KG1 (cell line): Measurements from ENCODE around the gene CISTR.
"Not testable (repeated sequence)": the region's sequence is repeated elsewhere in the genome, so short reads cannot be mapped to it uniquely, and the experiment has no call there.

Experiments used
- DNase-seq: peaks from one replicate; lab custom pipeline; 2025; lab: John Stamatoyannopoulos, UW

Gene CISTR

GRCh38 chr12:53751336-53752191 is at the start of gene CISTR:
Gene CISTR, minus strand, starts transcription at chr12:53751979.
- DNase-seq = no peak

- DNase-seq = no peak
Observed at GRCh38 chr12:53798575-53798974, 46.8 kb upstream of the CISTR start.

- no peak for DNase-seq
Observed at GRCh38 chr12:53795927-53796326, 44.1 kb upstream of the CISTR start.

GRCh38 chr12:53793221-53793620 is 41.4 kb upstream of the CISTR start:
- no peak for DNase-seq

- DNase-seq = no peak
Observed at GRCh38 chr12:53791735-53792326, 40.1 kb upstream of the CISTR start.

GRCh38 chr12:53789570-53789969 is 37.8 kb upstream of the CISTR start:
- DNase-seq = no peak

GRCh38 chr12:53788892-53789291 is 37.1 kb upstream of the CISTR start:
- DNase-seq = no peak

GRCh38 chr12:53786411-53786810 is 34.6 kb upstream of the CISTR start:
- no peak for DNase-seq

- no peak for DNase-seq
Observed at GRCh38 chr12:53785161-53785560, 33.4 kb upstream of the CISTR start.

GRCh38 chr12:53782093-53782703 is 30.4 kb upstream of the CISTR start:
- DNase-seq = no peak

GRCh38 chr12:53781228-53781801 is 29.5 kb upstream of the CISTR start:
- no peak for DNase-seq

- DNase-seq = no peak
Observed at GRCh38 chr12:53780323-53780722, 28.5 kb upstream of the CISTR start.

- not testable (repeated sequence) for DNase-seq
Observed at GRCh38 chr12:53779679-53780078, 27.9 kb upstream of the CISTR start.

GRCh38 chr12:53777936-53778644 is 26.3 kb upstream of the CISTR start:
- no peak for DNase-seq

GRCh38 chr12:53777412-53777811 is 25.6 kb upstream of the CISTR start:
- no peak for DNase-seq

- no peak for DNase-seq
Observed at GRCh38 chr12:53776872-53777271, 25.1 kb upstream of the CISTR start.

- no peak for DNase-seq
Observed at GRCh38 chr12:53775478-53776145, 23.8 kb upstream of the CISTR start.

- DNase-seq = no peak
Observed at GRCh38 chr12:53770281-53770680, 18.5 kb upstream of the CISTR start.

GRCh38 chr12:53768976-53769375 is 17.2 kb upstream of the CISTR start:
- no peak for DNase-seq

- DNase-seq = no peak
Observed at GRCh38 chr12:53766881-53767280, 15.1 kb upstream of the CISTR start.

- no peak for DNase-seq
Observed at GRCh38 chr12:53765891-53766290, 14.1 kb upstream of the CISTR start.

GRCh38 chr12:53764615-53765014 is 12.8 kb upstream of the CISTR start:
- no peak for DNase-seq
